ENCODE data around the gene CPNE4. TPM values are rescaled to one million over a fixed set of nuclear protein-coding genes. Genes with fewer than 3 reads are reported as not detected.

Gene CPNE4
- total and polyA plus RNA-seq, 8 donors = 0.15 to 8.9 (median 1.7) TPM

GRCh38 chr3:131714585-131715220 lies 320.1 kb downstream of the CPNE4 start:
- no peaks in the 10 kb centered on the region for H3K27me3 ChIP-seq
- no peak overlapping the region for H3K27ac ChIP-seq
- no peaks in the 10 kb centered on the region for H3K4me1 ChIP-seq
- DNase-seq = no peak
- intact Hi-C loops (cut with DNase I; ENCODE audit: low total_unique reads) = no loop called here
- no peaks in the 10 kb centered on the region for H3K9me3 ChIP-seq
- no peak for TF ChIP-seq EP300 (IDR thresholded peaks at IDR 0.05)
- no peak for TF ChIP-seq POLR2A (IDR thresholded peaks at IDR 0.05)
- no peak for TF ChIP-seq POLR2AphosphoS5 (IDR thresholded peaks at IDR 0.05)
- no peak for TF ChIP-seq CTCF (IDR thresholded peaks at IDR 0.05)
- 83 to 98% (median 92%) methylated on average over 1 of the region's 1 CpG for WGBS, 5 donors
- H3K4me3 ChIP-seq = no peak overlapping the region
- no peaks in the 10 kb centered on the region for H3K36me3 ChIP-seq

GRCh38 chr3:131713416-131714123 lies 321.2 kb downstream of the CPNE4 start:
- Histone ChIP-seq H3K27ac (no peak overlapping the region), H3K27me3 (no peaks in the 10 kb centered on the region), H3K9me3 (no peaks in the 10 kb centered on the region), H3K4me1 (no peaks in the 10 kb centered on the region), H3K36me3 (no peaks in the 10 kb centered on the region), H3K4me3 (no peak overlapping the region)
- intact Hi-C loops (cut with DNase I; ENCODE audit: low total_unique reads) = no loop called here
- WGBS, 5 donors = 44 to 62% (median 55%) methylated on average over 3 of the region's 3 CpGs
- peak in 1 of 2 donors; percentile 5 for DNase-seq
- TF ChIP-seq CTCF (IDR thresholded peaks at IDR 0.05) = no peak
- TF ChIP-seq EP300 (IDR thresholded peaks at IDR 0.05) = no peak
- no peak for TF ChIP-seq POLR2A (IDR thresholded peaks at IDR 0.05)
- TF ChIP-seq POLR2AphosphoS5 (IDR thresholded peaks at IDR 0.05) = no peak

GRCh38 chr3:131712662-131713061 lies 322.2 kb downstream of the CPNE4 start:
- Histone ChIP-seq H3K4me3 (no peak overlapping the region), H3K27me3 (no peaks in the 10 kb centered on the region), H3K36me3 (no peaks in the 10 kb centered on the region), H3K4me1 (no peaks in the 10 kb centered on the region), H3K27ac (no peak overlapping the region), H3K9me3 (no peaks in the 10 kb centered on the region)
- 69 to 79% (median 74%) methylated on average over 3 of the region's 3 CpGs for WGBS, 5 donors
- intact Hi-C loops (cut with DNase I; ENCODE audit: low total_unique reads) = no loop called here
- DNase-seq = no peak
- TF ChIP-seq POLR2AphosphoS5 (IDR thresholded peaks at IDR 0.05) (no peak), EP300 (IDR thresholded peaks at IDR 0.05) (no peak), CTCF (IDR thresholded peaks at IDR 0.05) (no peak), POLR2A (IDR thresholded peaks at IDR 0.05) (no peak)

GRCh38 chr3:131711114-131711768 lies 323.6 kb downstream of the CPNE4 start:
- H3K27ac ChIP-seq = no peak overlapping the region
- H3K27me3 ChIP-seq = no peaks in the 10 kb centered on the region
- DNase-seq = peak in 1 of 2 donors; percentile 12
- no peaks in the 10 kb centered on the region for H3K36me3 ChIP-seq
- intact Hi-C loops (cut with DNase I; ENCODE audit: low total_unique reads) = no loop called here
- no peak for TF ChIP-seq EP300 (IDR thresholded peaks at IDR 0.05)
- no peak for TF ChIP-seq POLR2AphosphoS5 (IDR thresholded peaks at IDR 0.05)
- TF ChIP-seq CTCF (IDR thresholded peaks at IDR 0.05) = no peak
- TF ChIP-seq POLR2A (IDR thresholded peaks at IDR 0.05) = no peak
- no peak overlapping the region for H3K4me3 ChIP-seq
- no peaks in the 10 kb centered on the region for H3K9me3 ChIP-seq
- H3K4me1 ChIP-seq = no peaks in the 10 kb centered on the region
- WGBS, 5 donors = 32 to 55% (median 39%) methylated on average over 7 of the region's 7 CpGs

Measured in stomach (tissue), 9 donors.